GM19395 (cell line): ENCODE data around the gene GRM8.

Experiments used
- ATAC-seq: cut with Tn5 transposase; IDR thresholded peaks from one replicate; pipeline ENCODE4 v1.9.1; 2021; ENCODE audit warnings: mild to moderate bottlenecking, moderate library complexity; ENCODE audit not compliant: unreplicated experiment

The GRM8 gene

DNA sequence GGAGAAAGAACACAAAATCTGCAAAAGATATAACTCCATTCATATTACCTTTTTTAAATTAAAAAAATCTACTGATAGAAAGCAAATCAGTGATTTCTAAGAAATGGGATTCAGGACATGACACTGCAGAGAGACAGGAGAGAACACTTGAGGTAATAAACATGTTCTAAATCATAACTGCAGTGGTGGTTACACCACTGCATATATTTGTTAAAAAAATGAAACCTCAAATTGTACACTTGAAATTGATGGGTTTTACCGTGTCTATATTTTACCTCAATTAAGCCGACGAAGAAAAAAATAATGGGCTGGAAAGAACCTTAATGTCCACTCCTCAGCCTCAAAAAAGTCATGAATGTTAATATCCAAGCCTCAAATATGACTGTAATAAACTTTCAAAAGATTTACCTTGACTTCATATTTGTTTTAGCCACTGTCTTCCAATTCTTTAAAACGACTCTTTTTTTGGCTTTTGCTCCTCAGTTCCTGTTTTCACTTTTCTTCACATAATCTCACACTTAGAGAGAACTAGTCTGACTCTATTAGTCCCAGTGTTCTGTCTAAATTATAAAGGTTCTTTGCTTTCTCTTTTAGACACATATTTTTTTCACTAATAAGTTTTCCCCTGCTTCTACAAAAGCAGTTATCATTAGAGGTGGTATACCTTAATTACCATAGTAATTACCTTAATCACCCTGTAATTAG is 502.4 kb downstream of the GRM8 start:
- no peak for ATAC-seq

DNA sequence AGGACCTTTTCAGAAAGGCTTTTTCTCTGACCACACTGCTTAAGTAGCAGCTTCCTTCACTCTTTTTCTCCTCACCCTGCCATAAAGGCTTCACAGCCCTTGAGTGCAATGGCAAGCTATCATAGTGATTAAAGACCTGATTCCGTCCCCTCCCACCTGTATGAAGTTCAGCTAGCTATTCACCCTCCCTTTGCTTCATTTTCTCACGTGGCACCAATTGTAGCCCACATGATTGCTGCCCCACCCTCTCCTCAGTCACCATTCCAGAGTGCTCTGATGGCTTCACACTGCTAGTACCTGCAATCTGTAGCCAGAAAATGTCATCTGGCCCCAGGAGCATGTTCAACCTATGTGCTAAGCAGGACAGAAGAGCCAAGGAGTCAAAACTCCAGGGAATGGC is 523.8 kb downstream of the GRM8 start:
- no peak for ATAC-seq

GRCh38 chr7:126727930-126728391 is 524.8 kb downstream of the GRM8 start:
- no peak for ATAC-seq

DNA sequence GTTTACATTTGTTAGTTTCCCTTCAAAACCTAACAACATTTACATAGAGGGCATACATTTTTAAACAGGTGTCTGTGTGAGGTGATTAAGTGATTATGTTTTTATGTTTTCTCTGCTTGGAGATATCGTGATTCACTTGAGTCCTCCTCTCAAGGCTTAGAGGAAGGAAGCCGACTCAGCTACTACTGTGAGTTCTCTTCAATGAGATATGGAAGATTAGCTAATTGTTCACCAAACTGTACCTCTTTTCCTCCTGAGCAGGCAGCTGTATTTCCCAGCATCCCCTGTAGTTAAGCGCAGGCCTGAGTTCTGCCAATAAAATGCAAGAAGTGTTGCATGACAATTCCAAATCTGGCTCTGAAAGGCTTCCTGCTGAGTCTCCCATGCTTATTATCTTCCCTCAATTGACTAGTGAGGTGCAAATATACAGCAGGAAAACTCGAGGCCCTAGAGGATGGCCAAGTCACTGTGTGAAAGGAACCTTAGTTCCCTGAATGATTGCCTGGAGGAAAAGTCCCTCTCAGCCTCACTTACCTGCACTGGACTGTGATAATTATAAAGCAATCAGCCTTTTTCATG is 528.7 kb downstream of the GRM8 start:
- ATAC-seq, result no peak

- peak; percentile 96 for ATAC-seq
Observed at GRCh38 chr7:126720232-126720631, 532.5 kb downstream of the GRM8 start.

DNA sequence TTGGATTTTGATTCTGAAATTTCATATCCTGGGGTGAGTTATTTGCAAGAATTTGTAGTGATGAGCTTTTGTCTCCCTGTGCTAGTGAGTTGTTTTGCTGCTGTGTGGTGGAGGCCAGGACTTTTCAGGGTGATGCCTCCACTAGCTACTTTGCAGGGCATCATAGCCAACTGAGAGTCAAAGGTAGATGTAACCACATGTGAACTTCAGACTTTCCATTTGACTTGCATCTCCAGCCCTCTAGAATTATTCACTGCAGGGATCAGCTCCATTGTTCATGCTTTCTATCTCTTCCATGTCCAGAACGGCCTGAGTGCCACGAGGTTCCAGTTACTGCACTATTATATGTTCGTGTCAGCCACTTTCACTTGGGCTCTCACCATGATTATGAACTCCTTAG is 534.3 kb downstream of the GRM8 start:
- ATAC-seq, result no peak

DNA sequence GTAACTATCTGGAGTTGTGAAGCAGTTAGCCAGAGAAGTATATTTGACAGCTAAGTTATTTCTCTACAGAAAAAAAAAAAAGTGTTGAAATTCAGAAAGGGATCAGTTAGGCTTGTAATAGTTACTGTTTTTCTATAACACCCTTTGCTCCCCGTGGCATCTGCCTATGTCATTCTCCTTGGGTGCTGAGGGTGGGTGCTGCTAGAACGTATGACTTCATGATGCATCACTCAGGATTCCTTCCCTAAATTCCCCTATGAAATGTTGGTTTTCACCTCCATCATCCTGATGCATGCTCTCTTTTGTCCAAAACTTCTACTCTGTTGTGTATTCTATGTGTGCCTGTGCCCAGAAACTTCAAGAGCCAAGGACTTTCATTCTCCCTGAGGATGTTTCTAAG is 536.4 kb downstream of the GRM8 start:
- ATAC-seq, result no peak

- no peak for ATAC-seq
Observed at GRCh38 chr7:126715076-126715475, 537.7 kb downstream of the GRM8 start.

- peak; percentile 66 for ATAC-seq
Observed at GRCh38 chr7:126702242-126703016, 550.3 kb downstream of the GRM8 start.

GRCh38 chr7:126700807-126701604 is 551.7 kb downstream of the GRM8 start:
- peak; percentile 92 for ATAC-seq

GRCh38 chr7:126699707-126700106 is 553.0 kb downstream of the GRM8 start:
- ATAC-seq, result no peak

- ATAC-seq, result no peak
Observed at GRCh38 chr7:126698909-126699308, 553.8 kb downstream of the GRM8 start.

DNA sequence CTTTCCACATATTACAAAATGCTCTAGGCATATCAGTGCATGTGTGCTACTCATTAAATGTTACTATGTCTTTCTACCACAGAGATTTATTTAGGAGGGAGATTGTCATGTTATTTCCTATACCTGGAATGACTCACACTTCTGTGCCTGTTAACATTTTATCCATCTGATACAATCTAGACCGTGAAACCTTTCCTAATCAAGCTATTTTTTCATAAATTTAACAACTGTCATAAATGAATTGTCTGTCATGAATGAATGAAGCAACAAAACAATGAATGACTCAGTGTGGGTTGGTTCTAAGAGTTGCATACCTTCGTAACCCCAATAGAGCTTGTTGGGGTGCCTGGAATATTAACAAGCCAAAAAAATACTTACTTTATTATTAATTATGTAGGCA is 554.3 kb downstream of the GRM8 start:
- ATAC-seq, result no peak

DNA sequence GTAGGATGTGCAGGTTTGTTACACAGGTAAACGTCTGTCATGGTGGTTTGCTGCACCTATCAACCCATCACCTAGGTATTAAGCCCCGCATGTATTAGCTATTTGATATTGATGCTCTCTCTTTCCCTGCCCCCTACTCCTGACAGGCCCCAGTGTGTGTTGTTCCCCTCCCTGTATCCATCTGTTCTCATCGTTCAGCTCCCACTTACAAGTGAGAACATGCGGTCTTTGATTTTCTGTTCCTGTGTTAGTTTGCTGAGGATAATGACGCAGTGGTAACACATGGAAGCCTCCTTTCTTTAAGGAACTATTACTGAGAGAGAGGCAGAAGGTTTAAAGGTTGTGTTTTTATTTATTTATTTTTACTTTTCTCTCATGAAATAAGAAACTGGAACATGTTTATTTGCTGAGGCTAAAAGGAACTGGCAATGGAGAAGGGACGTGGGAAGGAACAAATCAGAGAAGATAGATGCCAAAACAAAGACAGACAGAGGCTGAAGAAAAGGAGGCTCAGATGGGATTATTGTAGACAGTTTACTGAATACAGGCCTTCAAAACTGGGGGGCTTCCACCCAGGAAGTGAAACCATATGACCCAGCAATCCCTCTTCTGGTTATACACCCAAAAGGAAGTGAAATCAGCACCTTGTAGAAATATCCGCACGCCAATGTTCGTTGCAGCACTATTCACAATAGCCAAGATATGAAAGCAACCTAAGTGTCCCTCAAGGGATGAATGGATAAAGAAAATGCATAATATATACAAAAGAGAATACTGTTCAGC is 556.3 kb downstream of the GRM8 start:
- ATAC-seq, result peak; percentile 30

- ATAC-seq, result no peak
Observed at GRCh38 chr7:126690848-126691751, 561.6 kb downstream of the GRM8 start.

DNA sequence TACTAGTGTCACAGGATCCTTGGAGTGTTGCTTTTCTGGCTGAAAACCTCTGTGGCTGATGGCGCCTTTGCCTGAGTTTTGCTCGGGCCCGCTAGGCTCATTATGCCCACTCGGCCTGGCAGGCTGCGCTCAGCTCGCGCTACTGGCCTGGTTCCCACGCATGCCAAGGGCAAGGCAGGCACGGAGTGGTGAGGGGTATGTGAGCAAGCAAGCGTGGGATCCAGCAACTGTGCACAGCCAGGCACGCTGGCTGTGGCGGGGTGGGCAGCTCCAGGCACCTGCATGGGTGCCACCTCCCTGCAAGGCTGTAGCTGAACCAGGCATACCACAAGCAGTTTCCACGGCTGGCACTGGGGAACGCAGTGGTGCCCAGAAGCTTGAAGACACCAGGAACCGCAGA is 562.6 kb downstream of the GRM8 start:
- ATAC-seq, result no peak

DNA sequence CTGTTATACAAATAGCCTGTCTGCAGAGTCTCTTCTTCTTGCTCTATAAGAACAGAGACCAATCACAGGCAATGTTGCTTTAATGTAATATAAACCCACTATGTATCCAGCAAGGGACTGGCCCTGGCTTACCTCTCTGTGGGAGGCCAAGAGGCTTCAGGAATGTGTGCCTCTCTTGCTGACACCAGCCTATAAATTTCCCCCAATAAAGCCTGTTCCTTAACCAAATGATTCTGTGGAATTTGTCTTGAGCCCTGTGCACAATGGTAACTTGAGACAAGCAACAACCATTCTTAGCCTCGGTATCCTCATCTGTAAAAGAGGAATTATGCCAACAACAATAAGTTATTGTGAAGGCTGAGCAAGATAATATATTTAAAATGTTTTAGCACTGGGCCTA is 563.7 kb downstream of the GRM8 start:
- no peak for ATAC-seq

- ATAC-seq, result no peak
Observed at GRCh38 chr7:126686474-126686873, 566.3 kb downstream of the GRM8 start.

DNA sequence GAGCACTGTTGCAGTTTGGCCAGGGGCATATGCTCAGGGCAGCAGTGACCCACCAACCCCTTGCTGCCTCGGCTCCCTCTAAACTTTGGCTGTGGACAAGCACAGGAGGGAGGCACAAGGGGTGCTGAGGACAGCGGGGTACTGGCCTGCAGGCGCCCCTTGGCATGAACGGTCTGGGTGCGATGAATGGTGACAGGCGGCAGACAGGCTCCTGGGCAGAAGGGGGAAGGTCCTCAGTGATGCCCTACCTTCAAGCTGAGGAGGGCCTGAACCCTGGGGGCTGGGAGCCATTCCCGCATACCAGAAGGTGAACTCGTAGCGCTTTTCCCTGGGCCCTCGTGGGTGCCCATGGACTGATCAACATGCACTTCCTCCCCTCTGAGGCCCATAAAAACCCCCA is 567.1 kb downstream of the GRM8 start:
- no peak for ATAC-seq
